GM12801 (cell line): ENCODE results near the gene FHIT.

Experiments used
- CTCF ChIP-seq: IDR thresholded peaks from one replicate; pipeline ENCODE4 v1.5.1; 2011; ENCODE audit warnings: control low read depth; ENCODE audit not compliant: insufficient read length; ENCODE audit errors: extremely low read depth

Gene FHIT

GRCh38 chr3:61008998-61009380 lies 242.3 kb downstream of the FHIT start:
- TF ChIP-seq CTCF = no peak

- no peak for TF ChIP-seq CTCF
Observed at GRCh38 chr3:61008153-61008997, 242.9 kb downstream of the FHIT start.

GRCh38 chr3:61005591-61005990 lies 245.7 kb downstream of the FHIT start:
- TF ChIP-seq CTCF = no peak

- TF ChIP-seq CTCF = no peak
Observed at GRCh38 chr3:60998858-60999257, 252.4 kb downstream of the FHIT start.

GRCh38 chr3:60992395-60992794 lies 258.9 kb downstream of the FHIT start:
- no peak for TF ChIP-seq CTCF

GRCh38 chr3:60990442-60990730 lies 260.9 kb downstream of the FHIT start:
- TF ChIP-seq CTCF = no peak

GRCh38 chr3:60989626-60990441 lies 261.4 kb downstream of the FHIT start:
- TF ChIP-seq CTCF = no peak
